GM19463 (cell line): Measurements from ENCODE around the gene NPNT.

Source experiments
- ATAC-seq: cut with Tn5 transposase; IDR thresholded peaks from one replicate; pipeline ENCODE4 v1.9.1; 2021; ENCODE audit warnings: mild to moderate bottlenecking, moderate library complexity; ENCODE audit not compliant: unreplicated experiment

NPNT gene

DNA sequence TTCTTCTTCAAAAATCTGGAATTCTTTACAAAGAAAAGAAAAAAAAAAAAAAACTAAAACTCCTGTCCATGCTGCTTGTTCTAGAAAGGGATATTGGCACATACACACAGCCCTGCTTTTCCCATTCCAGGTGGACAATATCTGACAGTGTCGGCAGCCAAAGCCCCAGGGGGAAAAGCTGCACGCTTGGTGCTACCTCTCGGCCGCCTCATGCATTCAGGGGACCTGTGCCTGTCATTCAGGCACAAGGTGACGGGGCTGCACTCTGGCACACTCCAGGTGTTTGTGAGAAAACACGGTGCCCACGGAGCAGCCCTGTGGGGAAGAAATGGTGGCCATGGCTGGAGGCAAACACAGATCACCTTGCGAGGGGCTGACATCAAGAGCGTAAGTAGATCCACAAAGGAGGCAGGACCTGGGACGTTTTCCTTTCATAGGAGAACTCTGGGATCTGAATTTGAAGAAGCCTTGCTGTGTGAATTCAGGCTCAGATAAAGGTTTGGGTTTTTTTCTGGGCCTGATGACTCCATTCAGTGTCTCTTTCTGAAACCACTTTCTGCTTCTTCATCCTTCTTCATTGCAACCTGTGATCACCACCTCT, 71.9 kb downstream of the NPNT start:
- ATAC-seq, result no peak

DNA sequence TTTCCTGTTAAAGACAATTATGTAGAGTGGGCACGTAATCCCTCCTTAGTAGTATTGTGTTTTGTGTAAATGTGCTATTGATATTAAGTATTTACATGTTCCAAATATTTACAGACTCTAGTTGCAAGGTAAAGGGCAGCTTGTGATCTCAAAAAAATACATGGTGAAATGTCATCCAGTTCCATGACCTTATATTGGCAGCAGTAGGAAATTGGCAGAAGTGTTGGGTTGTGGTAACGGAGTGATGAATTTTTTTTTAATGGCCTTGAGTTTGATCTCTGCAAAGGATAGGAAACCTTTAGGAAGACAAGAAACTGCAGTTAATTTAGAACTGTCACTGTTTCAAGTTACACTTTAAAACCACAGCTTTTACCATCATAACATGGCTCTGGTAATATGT, 74.3 kb downstream of the NPNT start:
- no peak for ATAC-seq

DNA sequence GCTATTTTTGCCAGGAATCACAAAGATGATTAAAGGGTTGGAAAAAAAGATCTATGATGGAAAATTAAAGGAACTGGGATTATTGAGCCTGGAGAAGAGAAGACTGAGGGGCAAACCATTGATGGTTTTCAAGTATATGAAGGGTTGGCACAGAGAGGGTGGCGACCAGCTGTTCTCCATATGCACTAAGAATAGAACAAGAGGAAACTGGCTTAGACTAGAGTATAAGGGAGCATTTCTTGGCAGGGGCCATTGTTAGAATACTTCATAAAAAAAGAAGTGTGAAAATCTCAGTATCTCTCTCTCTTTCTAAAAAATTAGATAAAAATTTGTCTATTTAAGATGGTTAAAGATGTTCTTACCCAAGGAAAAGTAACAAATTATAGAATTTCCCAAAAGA, 75.1 kb downstream of the NPNT start:
- ATAC-seq, result no peak

DNA sequence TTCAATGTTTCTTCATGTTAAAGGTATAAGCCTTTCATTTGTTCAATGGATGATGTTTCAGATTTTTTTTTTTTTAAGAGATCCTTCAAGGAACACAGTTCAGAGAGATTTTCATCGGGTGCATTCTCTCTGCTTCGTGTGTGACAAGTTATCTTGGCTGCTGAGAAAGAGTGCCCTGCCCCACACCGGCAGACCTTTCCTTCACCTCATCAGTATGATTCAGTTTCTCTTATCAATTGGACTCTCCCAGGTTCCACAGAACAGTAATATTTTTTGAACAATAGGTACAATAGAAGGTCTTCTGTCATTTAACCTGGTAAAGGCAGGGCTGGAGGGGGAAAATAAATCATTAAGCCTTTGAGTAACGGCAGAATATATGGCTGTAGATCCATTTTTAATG, 75.8 kb downstream of the NPNT start:
- no peak for ATAC-seq

DNA sequence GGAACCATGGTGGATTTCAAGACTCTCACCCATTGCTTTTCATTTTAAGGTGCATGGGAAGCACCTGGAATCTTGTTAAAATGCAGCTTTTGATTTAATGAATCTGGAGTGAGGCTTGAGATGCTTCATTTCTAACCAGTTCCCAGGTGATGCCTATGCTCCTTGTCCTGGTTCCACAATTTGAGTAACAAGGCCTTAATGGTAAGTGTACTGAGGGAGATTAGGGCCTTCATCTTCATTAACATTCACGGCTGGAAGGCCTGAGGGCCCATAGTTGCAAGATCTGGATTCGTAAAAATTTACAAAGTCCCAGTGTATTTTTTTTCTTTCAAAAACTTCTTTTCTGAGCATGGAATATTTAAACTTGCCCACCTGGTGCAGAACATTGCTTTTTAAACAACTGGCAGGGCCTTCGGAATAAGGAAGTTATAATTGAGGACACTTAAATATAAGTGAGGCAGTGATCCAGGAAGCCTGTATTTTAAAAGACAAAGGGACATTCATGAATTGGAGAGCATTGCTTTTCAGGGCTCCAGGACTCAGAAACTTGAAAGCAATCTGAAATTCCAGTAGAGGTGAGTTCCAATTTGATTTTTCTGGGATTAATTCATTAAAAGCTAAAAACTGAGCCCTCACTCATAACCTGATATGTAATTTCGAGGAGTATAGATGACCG, 77.8 kb downstream of the NPNT start:
- no peak for ATAC-seq

DNA sequence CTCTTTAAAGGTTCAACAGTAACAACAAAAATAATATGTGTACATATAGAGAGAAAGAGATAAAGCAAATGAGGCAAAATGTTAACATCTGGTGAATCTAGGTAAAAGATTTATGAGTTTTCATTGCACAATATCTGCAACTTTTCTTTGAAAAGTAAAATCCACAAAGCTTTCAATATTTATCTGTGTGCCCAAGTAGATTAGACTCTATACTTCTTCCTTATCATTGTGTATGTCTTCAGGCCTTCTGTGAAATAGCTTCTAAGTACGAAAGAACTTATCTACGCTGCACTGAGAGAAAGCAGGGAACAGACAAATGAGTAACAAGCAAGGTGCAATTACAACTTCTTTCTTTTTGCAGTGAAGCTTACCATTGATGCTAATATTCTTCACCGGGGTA, 81.6 kb downstream of the NPNT start:
- ATAC-seq, result no peak

DNA sequence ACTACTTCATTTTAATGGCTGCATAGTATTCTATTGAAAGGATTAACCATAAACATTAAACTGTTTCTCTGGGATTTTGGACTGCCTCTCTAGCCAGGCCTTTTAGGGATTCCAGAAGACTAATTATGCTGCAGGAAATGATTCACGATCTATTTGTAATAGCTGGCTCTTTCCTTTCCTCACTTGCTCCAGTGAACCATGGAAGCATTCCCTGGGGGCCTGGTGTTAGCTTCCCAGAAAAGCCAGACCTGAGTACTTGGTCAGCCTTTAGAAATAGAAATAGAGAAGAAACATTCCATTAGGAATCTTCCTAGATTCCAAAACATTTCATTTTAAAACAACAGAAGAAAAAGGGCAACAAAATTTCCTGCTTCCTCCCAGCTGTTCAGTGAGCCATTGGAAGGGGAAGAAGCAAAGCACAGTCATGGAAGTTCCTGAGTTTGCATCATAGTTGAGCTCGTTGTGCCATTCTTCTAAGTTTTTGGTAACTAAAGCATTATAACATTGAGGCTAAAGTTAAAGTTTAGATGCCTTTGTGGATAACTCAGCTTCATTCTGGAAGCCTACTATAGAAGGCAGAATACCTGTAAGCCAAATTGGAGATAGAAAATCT, 83.5 kb downstream of the NPNT start:
- no peak for ATAC-seq

DNA sequence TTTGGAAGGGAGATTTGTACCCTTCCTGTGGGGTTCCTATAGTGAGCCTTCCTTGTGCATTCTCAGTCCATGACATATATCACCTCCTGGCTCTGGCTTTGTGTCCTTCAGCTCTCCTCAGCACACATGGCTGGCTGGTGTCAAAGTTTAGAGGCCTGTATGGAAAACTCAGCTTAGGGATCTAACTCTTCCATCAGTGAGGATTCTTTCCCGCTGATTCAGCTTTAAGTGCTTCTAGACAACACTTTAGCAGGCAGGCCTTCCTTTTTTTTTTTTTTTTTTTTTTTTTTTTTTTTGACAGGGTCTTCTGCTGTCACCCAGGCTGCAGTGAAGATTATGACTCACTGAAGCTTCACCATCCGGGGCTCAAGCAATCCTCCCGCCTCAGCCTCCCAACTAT, 84.2 kb downstream of the NPNT start:
- ATAC-seq, result no peak

DNA sequence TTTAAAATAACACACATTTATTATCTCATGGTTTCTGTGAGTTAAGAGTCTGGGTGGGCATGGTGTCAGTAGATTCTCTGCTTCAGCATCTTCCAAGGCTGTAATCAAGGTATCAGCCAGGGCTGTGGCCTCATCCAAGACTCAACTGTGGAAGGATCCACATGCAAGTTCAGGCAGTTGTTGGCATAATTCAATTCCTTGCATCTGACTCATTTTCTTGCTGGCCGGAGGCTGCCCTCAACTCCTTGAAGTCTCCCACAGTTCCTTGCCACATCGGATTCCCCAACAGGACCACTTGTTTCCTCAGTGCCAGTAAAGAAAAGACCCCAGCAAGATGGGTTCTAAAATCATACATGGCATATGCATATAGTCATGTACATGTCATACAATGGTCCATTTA, 93.4 kb downstream of the NPNT start:
- no peak for ATAC-seq

DNA sequence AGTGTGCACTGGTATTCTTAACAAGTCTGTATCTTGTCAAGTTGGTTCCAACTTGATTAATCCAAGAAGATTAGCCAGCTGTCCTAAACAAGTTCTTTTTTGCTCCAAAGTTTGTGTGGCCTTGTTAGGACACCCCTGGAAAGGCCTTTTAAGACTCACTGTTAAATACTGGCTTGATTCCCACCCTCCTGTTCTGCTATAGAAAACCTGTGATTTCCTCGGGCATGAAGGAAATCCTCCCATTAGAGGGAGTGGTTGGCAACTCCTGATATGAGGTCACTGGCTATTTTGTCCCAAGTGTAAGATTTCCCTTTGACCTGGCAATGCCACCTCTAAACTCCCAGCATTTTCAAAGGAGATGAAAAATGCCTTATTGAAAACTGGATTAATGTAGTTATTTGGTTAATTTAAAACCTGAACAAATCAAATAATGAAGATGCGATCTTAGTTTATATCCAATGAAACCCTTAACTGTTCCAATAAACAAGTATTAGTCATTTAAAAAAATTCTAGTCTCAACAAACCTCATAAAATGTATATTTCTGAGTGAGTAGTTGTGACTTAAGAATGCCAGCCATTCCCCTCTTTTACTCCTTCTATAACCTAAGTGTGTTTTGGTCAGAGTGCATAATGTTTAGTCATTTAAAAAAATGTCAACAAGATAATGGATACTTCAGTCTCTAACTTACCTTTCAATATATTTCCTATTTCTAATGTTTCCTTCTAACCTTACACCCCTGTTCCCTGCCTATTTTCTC, 94.4 kb downstream of the NPNT start:
- ATAC-seq, result no peak

DNA sequence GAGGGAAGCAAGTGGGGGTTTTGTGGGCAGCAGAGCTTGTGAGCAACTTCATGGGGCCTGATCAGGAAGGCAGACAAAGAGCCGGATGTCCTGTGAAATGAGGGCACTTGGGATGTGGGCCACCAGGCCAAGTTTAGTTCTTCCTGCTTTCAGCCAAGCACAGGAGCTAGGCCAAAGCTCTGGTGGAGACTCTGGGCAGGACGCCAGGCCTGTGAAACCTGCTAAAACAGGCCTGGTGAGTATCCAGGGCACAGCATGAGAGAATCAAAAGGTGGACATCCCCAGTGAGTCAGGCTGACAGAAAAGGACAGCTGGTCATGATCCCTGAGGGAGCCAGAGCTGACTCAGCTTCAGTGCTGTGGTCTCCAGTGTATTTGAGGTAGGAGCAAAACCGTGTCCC, 95.7 kb downstream of the NPNT start:
- no peak for ATAC-seq

DNA sequence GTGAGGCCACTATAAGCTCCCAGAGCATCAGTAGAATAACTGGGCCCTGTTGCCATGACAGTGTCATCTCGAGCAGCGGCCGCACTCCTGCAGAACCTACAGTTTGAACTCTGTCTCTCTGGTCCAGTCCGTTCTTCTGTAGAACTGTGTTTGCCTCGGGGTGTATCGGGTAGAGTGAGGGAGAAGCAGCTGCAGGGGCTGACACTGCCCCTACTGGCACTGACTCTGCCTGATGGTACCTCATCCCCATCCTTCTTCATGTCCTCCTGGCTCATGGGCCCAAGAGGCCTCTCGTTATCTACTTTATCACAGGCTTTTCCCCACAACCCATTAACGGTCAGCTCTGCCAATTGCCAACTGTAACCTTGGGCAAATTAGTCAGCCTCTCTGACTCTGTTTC, 96.5 kb downstream of the NPNT start:
- ATAC-seq, result no peak

DNA sequence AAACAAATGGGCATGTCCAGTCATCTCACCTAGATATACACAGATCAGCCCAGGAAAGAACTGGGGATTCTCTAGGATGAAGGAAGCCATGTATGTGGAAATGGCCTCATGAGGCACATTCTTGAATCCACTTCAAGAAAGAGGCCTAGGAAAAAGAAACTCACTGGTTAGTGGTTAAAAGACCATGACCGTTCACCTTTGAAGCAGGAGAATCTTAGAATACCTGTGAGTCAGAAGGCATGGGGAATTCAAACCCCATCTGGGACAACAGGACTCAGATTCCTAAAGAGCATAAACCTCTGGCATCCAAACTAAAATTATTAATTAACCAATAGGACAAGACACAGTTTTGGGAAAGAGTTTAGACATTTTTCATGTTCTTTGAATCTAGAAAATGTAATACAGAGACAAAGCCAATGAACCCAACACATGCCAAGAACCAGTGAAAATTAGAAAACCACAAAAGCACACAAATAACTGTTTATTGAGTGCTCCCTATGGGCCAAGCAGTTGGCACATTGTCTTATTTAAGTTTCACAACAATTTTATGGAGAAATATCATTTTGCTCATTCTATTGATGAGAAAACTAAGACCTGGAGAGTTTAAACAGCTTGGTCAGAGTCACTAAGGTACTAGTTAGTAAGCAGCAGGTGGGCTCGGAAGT, 97.5 kb downstream of the NPNT start:
- no peak for ATAC-seq

DNA sequence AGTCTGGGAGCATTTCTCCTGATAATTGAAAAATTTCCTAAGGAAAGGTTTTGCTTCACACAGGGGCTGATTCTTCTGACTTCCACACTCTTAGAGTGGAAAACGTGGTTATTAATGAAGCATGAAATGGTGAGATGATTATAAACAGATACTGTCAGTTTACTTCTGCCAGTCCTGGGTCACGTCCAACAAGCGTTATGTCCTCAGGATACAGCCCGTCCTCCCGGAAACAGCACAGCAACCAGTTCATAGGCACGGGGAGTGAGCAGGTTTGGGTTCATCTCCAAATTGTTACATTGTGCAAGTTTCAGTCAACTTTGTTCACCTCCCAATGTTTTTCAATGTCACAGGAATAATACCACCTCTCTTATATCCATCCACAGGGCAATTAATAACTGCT, 98.8 kb downstream of the NPNT start:
- ATAC-seq, result no peak

DNA sequence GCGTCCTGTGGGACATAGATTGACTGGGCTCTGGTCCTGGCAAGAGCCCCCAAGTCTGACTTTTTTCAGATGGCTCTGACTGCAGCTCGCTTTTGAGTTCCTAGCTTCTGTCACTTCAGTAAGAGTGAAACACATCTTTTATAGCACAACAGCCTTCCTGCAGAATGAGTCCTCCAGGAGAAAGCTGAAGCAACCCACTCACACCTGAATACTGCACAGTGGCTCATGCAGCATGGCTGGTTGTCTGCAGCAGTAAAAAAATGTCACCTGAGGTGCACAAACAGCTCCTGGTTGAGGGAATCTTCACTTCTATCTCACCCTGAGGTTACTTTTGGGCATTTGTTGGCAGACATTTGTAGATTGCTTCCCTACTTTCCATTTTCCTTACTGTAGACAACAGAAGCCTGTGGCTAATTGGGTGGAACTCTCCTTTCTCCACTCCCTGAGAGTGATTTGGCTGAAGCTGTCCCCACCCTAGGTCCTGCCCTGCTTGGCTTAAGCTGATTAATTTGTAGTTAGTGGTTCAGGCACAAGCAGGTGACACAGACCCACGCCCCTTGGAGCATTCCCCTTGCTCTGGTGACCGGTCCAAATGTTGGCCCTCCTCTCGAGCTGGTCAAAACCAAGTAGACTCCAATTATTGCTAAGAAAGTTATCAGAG, 99.7 kb downstream of the NPNT start:
- ATAC-seq, result no peak

DNA sequence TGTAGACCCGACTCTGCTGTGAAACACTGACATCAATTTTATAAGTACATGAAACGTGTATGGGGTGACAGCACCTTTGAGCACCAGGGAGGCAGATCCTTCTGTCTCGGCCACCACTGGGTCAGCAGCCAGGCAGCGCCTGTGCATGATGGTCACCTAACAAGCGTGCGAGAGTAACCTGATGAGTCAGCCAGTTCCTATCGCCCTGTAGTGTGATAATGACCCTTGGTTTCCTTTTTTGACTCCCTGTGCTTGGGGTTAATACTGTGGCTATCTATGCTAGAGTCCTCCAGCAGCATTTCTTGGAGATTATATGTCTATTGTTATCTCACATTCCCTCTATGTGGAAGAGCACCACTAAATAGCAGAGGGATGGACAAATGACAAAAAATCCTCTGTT, 101.6 kb downstream of the NPNT start:
- ATAC-seq, result no peak

DNA sequence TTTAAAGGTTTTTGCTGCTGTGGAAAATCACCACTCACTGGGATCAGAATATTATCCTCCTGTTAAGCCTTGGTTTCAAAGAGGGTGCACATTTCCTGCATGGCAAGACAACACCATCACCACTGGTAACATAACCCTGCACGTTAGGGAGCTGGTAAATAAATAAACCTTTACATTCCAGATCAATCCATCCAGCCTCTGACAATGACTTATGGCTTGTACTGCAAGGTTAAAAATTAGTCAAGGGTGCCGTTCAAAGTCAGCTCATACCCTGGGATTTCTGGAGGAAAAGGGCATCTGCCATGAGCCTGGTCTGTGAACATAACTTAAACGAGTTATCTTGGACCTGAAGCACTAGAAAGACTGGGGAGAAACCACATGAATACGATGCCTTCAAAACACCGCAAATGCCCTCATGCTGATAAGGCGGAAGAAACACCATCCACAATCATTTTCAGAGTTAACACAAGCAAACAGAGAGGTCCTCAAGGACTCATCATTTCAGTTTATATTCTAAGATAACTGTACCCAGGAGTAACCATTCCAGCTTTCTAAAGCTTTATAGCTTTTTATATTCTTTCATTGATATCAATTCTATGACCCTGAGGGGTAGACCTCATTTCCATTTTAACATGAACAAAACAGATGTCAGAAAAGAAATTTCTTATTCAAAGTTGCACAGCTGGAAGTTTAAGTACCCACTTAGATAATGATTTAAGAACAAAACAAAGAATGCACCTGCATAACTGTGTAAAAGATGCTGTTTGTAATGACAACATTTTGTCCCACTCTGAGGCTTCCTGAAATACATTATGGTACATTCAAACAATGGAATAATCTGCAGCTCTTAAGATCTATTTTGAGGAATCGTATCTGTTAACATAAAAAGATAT, 103.1 kb downstream of the NPNT start:
- no peak for ATAC-seq

DNA sequence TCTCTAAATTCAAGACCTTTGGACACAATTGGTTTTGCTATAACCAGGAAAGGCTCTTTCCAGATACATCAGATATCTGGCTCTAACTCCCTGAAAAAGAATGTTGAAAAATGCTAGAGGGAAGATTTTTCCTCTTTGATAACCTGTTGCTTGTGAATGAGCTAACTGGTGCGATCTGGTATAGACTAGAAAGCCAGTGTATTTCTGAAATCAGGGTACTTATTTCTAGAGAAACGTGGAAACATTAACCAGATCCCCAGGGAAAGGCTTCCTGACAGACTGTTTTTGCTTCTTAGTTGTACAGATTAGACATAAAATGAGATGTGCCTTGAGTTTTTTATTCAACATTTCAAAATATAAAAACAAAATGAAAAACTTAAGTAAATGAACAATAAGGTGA, 107.7 kb downstream of the NPNT start:
- ATAC-seq, result no peak

DNA sequence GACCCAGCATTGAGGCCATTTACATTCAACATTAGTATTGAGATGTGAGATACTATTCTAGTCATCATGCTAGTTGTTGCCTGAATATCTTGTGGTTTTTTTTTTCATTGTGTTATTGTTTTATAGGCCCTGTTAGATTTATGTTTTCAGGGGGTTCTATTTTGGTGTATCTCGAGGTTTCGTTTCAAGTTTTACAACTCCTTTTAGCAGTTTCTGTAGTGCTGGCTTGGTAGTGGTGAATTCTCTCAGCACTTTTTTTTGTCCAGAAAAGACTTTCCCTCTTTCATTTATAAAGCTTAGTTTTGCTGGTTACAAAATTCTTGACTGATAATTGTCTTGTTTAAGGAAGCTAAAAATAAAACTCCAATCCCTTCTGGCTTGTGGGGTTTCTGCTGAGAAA, 115.5 kb downstream of the NPNT start:
- ATAC-seq, result no peak

DNA sequence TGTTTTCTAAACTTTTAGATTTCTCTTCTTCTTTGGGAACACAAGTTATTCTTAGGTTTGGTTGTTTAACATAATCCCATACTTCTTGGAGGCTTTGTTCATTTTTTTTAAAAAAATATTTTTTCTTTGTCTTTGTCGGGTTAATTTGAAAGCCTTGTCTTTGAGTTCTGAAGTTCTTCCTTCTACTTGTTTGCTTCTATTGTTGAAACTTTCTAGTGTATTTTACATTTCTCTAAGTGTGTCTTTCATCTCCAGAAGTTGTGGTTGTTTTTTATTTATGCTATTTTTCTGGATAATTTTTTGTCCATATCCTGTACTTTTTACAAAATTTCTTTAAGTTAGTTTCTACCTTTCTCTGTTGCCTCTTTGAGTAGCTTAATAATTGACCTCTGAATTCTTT, 116.1 kb downstream of the NPNT start:
- no peak for ATAC-seq
